HG03045 (cell line): Measurements from ENCODE around the gene PLCD1.

Source experiments
- ATAC-seq: cut with Tn5 transposase; IDR thresholded peaks from one replicate; pipeline ENCODE4 v1.9.1; 2021; ENCODE audit warnings: mild to moderate bottlenecking, moderate library complexity; ENCODE audit not compliant: unreplicated experiment

The PLCD1 gene

DNA sequence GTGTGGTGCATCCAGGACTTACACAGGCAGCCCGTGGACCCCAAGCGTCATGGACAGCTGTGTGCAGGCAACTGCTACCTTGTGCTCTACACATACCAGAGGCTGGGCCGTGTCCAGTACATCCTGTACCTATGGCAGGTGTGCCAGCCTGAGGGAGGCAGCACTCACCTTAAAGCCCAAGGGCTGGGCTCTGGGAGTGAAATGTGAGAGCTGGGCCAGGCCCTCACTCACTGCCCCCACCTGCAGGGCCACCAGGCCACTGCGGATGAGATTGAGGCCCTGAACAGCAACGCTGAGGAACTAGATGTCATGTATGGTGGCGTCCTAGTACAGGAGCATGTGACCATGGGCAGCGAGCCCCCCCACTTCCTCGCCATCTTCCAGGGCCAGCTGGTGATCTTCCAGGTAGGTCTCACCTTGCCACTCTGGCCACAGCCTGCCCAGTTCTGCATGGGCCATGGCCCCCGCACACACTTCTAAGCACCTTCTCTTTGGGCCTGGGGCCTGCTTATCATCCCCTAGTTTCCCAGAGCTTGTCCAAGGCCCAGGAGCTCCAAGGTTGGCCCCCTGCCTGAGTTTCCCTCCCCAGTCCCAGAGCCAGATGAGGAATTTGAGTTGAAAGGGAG, 27.9 kb downstream of the PLCD1 start:
- no peak for ATAC-seq

DNA sequence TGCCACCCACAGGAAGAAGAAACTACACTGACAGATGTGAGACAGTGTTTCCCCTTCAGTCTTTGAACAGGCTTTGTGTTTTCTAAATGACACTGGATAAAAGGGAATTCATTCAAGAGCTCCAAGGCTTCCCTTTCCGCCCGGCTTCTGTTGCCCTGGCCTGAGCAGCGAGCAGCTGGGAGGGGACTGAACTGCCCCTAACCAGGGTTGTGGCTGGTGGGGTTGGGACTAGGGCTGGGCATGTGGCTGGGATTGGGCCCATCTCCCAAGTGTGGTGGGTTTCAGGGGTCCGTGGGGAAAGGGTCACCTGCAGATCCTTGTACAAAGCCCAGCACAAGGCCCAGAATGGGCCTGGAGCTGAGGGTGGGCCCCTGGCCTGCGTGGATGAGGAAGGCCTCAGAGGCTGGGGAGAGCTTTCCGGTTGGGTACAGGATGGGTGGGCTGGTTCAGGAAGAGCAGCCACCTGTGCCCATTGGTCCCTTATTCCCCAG, 28.4 kb downstream of the PLCD1 start:
- no peak for ATAC-seq

DNA sequence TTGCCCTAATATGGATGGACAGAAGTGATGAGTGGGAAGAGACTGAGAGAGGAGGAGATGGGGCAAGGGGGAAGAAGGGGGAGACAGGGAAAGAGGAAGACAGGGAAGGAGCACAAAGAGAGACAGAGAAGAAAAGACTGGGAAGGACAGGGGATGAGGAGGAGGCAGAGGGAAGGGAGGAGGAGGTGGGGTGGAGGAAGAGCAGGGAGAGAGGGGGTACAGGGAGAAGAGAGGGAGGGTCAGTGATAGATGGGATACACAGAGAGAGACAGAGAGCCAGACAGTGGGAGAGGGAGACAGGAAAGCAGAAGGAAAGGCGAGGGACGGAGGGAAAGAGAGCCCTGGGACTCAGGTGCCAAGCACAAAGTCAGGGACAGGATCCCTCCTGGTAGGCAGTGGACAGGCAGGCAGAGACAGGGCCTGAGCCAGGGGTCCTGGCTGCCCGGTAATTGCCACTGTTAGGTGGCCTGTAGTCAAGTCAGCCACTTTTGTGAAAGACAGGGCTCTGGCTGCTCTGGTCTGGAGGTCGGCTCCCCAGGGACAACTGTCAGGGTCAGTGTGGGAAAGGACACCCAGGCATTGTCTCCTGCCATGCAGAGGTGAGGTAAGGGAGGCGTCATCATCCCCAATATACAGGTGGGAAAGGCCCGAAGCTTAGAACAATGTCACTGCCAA, 29.1 kb downstream of the PLCD1 start:
- ATAC-seq = no peak

DNA sequence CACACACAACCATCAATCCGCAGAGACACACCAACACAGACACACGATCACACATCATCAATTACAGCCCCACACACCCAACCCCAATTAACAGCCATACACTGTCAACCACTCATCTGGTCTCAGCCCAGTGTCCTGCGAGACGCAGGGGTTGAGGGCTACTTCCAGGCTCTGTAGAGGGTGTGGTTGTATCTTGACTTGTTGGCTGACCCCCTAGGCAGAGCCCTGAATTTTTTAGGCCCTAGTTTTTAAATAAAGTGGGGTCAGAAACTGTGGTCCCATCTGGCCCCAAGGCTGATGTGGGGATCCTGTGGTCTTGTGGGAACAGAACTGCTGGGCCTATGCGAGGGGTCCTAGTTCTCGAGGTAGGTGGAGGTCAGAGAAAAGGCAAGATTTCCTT, 29.6 kb downstream of the PLCD1 start:
- no peak for ATAC-seq

DNA sequence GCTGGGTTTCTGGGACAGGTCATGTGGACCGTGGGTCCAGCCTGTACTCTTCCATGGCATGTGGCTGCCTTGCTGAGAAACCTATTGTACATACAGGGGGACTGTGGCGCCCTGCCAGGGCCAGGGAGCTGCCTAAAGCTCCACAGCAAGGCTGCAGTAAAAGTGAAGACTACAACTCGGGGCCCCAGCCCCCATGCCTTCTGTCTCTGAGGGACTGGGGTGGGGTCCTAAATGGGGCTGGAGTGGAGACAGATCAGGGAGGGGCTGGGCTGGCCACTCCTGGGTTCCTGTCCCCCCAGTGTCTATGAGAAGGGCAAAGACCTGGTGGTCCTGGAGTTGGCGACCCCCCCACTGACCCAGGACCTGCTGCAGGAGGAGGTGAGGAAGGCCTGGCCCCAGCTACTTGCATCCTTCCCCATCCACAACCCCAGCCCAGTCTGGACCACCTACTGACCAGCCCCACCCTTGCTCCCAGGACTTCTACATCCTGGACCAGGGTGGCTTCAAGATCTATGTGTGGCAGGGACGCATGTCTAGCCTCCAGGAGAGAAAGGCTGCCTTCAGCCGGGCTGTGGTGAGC, 31.6 kb downstream of the PLCD1 start:
- no peak for ATAC-seq

DNA sequence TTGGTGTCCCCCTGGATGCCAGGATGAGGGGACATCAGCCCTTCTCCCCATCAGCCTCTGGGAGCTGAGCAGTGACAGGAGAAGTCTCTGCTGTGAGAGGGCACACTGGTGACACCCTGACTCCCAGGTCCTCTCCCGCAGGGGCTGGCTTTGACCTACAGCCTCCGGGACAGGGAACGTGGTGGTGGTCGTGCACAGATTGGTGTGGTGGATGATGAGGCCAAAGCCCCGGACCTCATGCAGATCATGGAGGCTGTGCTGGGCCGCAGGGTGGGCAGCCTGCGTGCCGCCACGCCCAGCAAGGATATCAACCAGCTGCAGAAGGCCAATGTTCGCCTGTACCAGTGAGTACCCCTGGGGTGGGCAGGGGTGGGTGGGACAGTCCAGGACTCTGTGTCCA, 32.1 kb downstream of the PLCD1 start:
- ATAC-seq = no peak

DNA sequence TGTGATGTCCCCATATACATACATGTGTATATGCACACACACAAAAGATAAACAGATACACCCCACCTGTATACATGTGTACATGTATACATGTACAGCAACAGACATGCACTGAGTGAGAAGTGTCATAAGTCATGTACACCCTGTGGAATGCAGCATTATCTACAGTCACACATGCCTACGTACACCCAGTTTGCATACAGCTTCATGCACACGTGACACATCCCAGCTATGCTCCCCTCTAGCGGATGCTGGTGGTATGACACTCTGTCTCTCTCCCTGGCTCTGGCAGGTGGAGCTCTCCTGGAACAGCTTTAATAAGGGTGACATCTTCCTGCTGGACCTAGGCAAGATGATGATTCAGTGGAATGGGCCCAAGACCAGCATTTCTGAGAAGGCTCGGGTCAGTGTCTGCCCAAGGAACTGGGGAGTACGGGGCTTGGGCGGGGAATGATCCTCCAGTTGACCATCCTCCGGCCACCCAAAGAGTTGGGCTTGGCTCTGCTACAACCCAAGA, 32.6 kb downstream of the PLCD1 start:
- peak; percentile 53 for ATAC-seq

DNA sequence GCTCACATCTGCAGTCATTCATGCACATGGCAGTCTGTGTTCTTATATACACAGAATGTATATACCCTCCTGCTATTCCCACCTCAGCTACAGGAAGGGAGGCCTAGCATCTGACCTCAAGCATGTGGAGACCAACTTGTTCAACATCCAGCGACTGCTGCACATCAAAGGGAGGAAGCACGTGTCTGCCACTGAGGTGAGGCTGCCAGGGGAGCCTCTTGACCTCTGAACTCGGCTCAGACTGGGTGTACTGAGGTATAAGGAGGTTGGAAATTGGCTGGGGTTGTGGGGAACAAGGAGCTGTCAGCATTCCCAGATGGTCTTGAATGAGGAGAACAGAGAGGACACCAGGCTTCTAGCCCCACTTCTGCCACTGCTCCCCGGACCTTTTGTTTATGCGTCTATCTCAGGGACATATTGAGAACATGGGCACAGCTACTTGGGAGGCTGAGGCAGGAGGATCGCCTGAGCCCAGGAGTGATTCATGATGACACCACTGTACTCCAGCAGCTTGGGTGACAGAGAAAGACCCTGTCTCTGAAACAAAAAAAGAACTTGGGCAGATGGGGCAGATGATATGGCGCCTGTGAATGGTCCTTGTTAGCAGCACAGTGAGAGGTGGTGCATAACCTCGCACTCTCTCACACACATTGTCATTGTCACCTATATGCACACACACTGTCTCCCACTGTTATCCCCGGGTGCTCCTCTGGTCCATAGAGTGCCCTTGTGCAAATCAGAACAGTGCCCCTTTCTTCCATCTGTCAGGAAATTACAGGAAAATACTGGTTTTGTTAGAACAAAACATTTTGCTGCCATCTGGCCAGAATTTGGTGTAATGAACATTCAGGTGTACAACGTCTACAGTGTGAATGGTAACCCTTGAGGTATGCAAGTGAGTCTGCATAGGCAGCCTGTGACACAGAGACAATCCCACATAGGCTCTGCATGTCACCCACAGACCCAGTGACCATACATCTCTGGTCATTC, 33.5 kb downstream of the PLCD1 start:
- ATAC-seq = no peak

DNA sequence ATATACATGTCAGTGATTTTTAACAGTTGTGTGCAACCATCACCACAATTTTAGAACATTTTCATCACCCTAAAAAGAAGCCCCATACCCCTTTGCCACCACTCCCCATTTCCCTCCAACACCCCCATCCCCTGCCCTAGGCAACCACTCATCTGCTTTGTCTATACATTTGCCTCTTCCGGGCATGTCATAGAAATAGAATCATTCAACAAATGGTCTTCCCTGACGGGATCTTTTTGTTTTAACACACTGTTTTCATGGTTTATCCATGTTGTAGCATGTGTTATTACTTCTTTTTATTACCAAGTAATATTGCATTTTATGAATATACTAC, 34.8 kb downstream of the PLCD1 start:
- ATAC-seq = no peak

DNA sequence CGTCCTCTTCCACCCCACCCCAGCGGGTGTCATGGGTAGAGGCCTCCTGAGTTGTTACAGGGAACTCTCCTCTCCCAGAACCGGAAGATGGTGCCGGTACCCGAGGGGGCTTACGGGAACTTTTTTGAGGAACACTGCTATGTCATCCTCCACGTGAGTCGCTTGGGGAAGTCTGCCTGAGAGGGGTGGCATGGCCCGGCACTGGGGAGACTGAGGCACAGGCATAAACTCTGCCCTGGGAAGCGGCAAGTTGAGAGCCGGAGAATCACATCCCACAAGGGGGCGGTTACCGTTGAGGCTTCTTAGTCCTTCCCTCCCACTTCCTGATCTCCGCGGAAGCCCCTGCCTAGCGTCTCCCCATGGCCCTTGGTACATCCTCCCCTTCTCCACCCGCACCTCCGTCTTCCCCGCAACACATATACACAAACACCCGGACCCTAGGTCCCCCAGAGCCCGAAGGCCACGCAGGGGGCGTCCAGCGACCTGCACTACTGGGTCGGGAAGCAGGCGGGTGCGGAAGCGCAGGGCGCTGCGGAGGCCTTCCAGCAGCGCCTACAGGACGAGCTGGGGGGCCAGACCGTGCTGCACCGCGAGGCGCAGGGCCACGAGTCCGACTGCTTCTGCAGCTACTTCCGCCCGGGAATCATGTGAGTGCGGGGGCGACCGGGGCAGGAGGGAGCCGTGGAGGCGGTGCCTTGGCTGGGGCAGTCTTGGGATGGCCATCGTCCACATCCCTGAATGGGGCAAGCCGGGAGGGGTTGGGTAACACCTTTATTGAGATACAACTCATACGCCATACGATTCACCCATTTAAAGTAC, 35.4 kb downstream of the PLCD1 start:
- peak; percentile 56 for ATAC-seq

DNA sequence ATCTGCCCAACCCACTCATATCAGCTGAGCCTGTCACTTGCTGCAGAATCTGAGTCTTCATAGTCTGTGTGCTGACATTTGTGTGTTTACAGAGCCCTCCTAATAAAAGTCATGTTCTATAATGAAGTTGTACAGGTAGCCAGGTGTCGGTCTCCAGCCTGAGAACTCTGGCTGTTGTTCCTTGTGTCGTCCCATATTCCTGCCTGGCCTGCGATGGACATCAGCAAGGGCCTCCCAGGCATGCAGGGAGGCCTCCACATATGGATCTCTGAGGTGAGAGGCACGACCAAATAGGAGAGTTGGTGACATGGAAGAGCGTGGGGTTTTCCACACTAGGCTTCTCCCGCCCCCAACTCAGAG, 36.0 kb downstream of the PLCD1 start:
- ATAC-seq = peak; percentile 0

DNA sequence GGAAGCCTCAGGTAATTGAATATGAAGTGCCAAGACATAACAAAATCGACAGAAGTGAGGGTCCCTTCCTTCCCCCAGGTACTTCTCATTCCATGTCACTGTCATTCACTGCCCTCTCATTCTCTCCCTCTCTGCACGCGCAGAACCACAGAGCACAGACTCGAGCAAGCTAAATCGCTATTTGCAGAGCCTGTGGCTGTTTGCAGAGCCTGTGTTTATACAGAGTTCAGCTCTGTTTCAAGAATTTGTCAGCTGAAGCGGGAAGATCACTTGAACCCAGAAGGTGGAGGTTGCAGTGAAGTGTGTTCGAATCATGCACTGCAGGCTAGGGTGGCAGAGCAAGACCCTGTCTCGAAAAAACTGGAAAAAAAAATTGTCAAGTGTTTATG, 36.4 kb downstream of the PLCD1 start:
- no peak for ATAC-seq

DNA sequence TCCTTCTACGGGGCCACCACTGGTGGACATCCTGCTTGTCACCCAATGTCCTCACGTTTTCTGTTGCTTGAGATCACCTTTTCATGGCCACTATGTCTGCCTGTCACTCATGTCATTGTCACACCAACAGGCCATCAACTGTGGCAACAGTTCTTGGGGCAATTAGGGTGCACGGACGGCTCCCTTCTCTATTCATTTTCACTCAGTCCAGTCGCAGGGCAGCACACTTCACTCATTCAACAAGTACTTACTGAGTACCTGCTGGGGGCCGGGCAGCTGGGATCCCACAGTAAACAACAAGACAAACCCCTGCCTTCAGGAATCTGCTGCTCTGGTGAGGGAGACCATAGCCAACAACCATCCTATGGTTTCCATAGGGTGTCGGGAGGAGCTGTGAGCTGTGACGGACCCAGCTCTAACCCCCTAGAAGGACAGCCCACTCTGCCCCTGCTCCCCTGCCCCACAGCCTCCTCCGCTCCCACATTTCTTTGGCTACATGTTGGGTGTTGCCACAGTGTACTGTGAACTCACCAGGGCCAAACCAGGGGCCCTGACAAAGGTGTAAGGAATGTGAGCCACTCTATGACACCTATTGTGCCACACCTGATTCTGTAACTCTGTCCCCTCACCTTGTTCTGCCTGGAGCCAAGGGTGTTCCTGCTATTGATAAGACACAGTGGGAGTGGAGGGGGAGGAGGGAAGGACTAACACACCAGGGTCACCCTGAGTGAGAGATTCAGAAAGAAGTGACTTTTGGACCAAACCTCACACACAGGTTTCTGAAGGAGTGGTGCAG, 37.0 kb downstream of the PLCD1 start:
- ATAC-seq = no peak

DNA sequence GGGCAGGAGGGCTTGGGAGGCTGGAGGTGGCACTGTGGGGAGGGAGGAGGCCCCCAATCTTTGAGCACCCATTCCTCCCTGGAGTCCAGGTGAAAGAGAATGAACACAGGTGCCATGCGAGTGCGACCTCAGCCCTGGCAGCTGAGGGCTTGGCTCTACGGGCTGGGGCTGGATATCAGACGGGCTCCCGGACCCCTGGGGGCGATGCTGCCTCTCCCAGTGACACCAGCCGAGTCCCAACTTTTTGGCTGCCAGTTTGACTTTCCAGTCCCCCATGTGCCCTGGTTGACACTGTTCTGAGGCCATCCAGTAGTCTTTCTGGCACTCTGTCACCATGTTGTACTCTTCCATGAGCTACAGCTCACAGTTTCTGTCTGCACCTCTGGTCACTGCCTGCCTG, 37.6 kb downstream of the PLCD1 start:
- no peak for ATAC-seq

DNA sequence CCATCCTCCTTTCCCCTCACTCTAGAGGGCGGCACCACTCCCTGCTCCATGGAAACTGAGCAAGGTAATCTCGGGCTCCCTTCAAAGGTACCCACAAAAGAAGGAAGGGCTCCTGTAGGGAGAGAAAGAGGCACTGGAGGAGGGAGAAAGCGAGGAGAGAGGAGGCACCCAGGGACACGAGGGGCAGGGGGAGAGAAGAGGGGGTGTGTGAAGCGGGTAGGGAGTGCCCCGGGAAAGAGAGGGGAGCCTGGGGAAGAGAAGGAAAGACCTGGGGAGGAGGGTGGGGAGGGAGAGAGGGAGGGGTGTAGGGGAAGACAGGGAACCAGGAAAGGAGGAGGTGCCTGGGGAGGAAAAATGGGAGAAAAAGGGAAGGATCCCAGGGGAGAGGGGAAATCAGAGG, 38.3 kb downstream of the PLCD1 start:
- ATAC-seq = no peak

DNA sequence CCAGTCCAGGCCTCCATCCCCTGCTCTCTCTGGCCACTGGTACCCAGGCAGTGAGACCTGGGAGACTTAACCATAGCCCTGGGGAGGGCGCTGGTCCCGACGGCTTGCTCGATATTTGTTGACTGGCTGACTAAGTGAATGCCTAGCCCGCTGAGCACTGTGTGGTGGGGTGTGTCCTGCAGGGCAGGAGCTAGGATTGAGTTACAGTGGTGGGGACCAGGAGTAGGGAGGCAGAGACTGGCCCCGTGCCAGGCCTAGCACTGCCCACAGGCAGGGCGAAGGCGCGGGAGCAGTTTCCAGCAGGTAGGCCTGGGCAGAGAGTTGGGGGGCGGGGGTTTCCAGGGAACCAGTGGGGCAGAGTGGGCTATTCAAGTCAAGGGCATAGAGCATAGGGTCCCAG, 38.9 kb downstream of the PLCD1 start, which contains the start of gene VILL:
Gene VILL (plus strand): TSS at position 260 of the 400 bp plus-strand sequence. CDS start 2,887 bp downstream, outside the sequence.
- ATAC-seq = no peak

DNA sequence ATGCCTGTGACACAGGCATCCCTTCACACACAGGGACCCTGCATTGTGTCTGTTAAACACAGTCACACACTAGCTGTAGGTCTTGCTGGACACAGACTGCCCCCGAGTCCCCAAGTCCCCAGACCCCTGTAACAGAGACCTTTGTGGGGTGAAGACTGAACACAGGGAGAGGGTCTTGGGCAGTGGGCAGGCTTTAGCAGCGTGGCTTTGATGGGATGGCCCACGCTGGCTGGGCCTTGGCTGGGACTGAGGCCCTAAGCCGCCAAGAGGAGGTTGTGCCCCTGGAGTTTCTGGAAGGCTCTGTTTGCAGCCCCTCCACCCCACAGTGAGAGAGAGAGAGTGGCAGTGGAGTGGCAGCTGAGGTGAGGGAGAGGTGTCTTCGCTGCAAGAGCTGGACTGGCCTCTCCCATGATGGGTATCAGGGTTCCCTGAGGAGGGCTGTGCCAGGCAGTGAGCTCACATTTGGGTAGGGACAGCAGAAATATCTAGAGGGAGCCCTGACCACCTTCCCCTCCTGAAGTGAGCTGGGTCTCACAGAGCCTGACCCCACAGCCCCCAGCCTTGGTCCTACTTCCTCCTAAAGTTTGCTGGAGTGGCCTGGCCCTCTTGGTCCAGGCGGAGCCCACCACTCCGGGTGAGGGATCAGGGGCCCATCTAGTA, 39.5 kb downstream of the PLCD1 start:
- ATAC-seq = no peak

DNA sequence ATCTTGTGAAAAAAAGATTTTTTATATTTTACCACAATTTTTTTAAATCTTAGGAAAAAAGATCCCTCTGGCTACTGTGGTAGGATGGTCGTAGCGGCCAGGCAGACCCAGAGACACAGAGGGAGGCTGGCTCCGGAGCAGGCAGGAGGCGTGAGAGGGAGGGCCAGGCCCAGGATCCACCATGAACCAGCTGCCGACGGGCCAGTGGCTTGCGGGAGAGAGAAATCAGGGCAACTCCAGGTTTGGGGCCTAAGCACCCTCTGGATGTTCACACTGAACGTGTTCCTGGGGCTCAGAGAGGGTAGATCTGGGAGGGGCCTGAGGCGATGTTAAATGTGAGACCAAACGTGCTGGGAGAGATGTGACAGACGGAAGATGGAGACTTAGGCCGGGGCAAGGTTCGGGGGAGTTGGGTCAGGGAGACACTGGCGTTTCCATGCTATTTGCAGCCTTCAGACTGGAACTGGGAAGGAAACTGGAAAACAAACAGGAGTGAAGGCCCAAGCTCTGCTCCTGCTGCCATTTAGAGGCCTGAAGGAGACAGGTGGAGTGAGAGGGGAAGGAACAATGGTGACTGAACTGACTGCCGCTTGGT, 40.4 kb downstream of the PLCD1 start:
- ATAC-seq = no peak
